ENCODE data around the gene PHTF1.

- TF ChIP-seq CREB5 (CRISPR knock-in tag; IDR thresholded peaks at IDR 0.05; ENCODE audit: low read depth) (no peak), ZNF70 (CRISPR knock-in tag; IDR thresholded peaks at IDR 0.05) (no peak), TCF4 (CRISPR knock-in tag; IDR thresholded peaks at IDR 0.05; ENCODE audit: borderline replicate concordance) (no peak), SNAI2 (CRISPR knock-in tag; IDR thresholded peaks at IDR 0.05) (no peak), ARNTL (CRISPR knock-in tag; IDR thresholded peaks at IDR 0.05; ENCODE audit: borderline replicate concordance, low read depth) (no peak), POU6F1 (CRISPR knock-in tag; IDR thresholded peaks at IDR 0.05; ENCODE audit: borderline replicate concordance, low read depth) (no peak), PATZ1 (CRISPR knock-in tag; IDR thresholded peaks at IDR 0.05; ENCODE audit: borderline replicate concordance) (no peak), RARB (CRISPR knock-in tag; IDR thresholded peaks at IDR 0.05) (no peak), ZFP3 (CRISPR knock-in tag; IDR thresholded peaks at IDR 0.05) (no peak), OSR1 (CRISPR knock-in tag; IDR thresholded peaks at IDR 0.05) (no peak), TOX (CRISPR knock-in tag; IDR thresholded peaks at IDR 0.05; ENCODE audit: borderline replicate concordance) (no peak), ESRRG (CRISPR knock-in tag; IDR thresholded peaks at IDR 0.05) (no peak), PPARA (CRISPR knock-in tag; IDR thresholded peaks at IDR 0.05; ENCODE audit: borderline replicate concordance) (no peak)
Measured at GRCh38 chr1:113653741-113654140, 105.5 kb downstream of the PHTF1 start.
